GM23248 (cell line): ENCODE results near the gene TCAF1. TPM values are rescaled to one million over a fixed set of nuclear protein-coding genes. Genes with fewer than 3 reads are reported as not detected.
"Not testable (repeated sequence)": the region's sequence is repeated elsewhere in the genome, so short reads cannot be mapped to it uniquely, and the experiment has no call there.

Experiments used
- DNase-seq: peaks from one replicate; pipeline ENCODE4 v3.0.0-alpha.2; 2015
- H2AFZ ChIP-seq: fragments of 200-600 bp; sonication (generic); 2 replicates; pipeline ENCODE4 v1.6.1; 2016; ENCODE audit warnings: antibody characterized with exemption
- H3F3A ChIP-seq: fragments of 200-600 bp; sonication (generic); 2 replicates; pipeline ENCODE4 v1.6.1; 2016; ENCODE audit warnings: mild to moderate bottlenecking, antibody characterized with exemption, mixed run types; ENCODE audit not compliant: insufficient read depth
- H3K27ac ChIP-seq: fragments of 200-600 bp; sonication (generic); 2 replicates; pipeline ENCODE4 v1.5.1; 2016; ENCODE audit warnings: mild to moderate bottlenecking
- H3K27me3 ChIP-seq: fragments of 200-600 bp; sonication (generic); replicated peaks from 2 replicates; pipeline ENCODE4 v1.6.1; 2016; ENCODE audit warnings: mild to moderate bottlenecking; ENCODE audit not compliant: insufficient read depth
- H3K36me3 ChIP-seq: fragments of 200-600 bp; sonication (generic); 2 replicates; pipeline ENCODE4 v1.6.1; 2016; ENCODE audit warnings: low read depth, mild to moderate bottlenecking
- H3K4me1 ChIP-seq: fragments of 200-600 bp; sonication (generic); 2 replicates; pipeline ENCODE4 v1.6.1; 2016; ENCODE audit warnings: mild to moderate bottlenecking; ENCODE audit not compliant: insufficient read depth
- H3K4me2 ChIP-seq: fragments of 200-600 bp; sonication (generic); one replicate; pipeline ENCODE4 v1.6.1; 2016; ENCODE audit warnings: mild to moderate bottlenecking; ENCODE audit not compliant: unreplicated experiment
- H3K4me3 ChIP-seq: fragments of 200-600 bp; sonication (generic); 2 replicates; pipeline ENCODE4 v1.5.1; 2016; ENCODE audit warnings: mild to moderate bottlenecking
- H3K79me2 ChIP-seq: fragments of 200-600 bp; sonication (generic); 2 replicates; pipeline ENCODE4 v1.6.1; 2016; ENCODE audit warnings: mild to moderate bottlenecking; ENCODE audit not compliant: insufficient read depth
- H3K9ac ChIP-seq: fragments of 200-600 bp; sonication (generic); 2 replicates; pipeline ENCODE4 v1.6.1; 2016; ENCODE audit warnings: mild to moderate bottlenecking
- H3K9me2 ChIP-seq: fragments of 200-600 bp; sonication (generic); 2 replicates; pipeline ENCODE4 v1.6.1; 2016; ENCODE audit warnings: mixed run types, mild to moderate bottlenecking, moderate library complexity; ENCODE audit not compliant: insufficient read depth
- H3K9me3 ChIP-seq: fragments of 200-600 bp; sonication (generic); one replicate; pipeline ENCODE4 v1.6.1; 2017; ENCODE audit warnings: low read depth
- H4K20me1 ChIP-seq: fragments of 200-600 bp; sonication (generic); 2 replicates; pipeline ENCODE4 v1.6.0; 2016; ENCODE audit not compliant: insufficient read depth
- EZH2 ChIP-seq: fragments of 200-600 bp; sonication (generic); IDR thresholded peaks from 2 replicates; pipeline ENCODE4 v1.6.1; 2018; ENCODE audit warnings: antibody characterized with exemption, mild to moderate bottlenecking; ENCODE audit not compliant: insufficient read depth, poor library complexity, severe bottlenecking
- EZH2phosphoT487 ChIP-seq: fragments of 200-600 bp; sonication (generic); IDR thresholded peaks from 2 replicates; pipeline ENCODE4 v1.6.1; 2018; ENCODE audit warnings: antibody characterized with exemption, moderate library complexity, mild to moderate bottlenecking, low read depth; ENCODE audit not compliant: insufficient read depth
- WGBS, 2 experiments: methylation state at CpG; one replicate each; pipeline ENCODE4 v1.1.6; 2015 to 2017; ENCODE audit warnings: low lambda C conversion rate in 2 of 2, low coverage in 1 of 2; ENCODE audit errors: missing lambda C conversion rate in 2 of 2; 5-methylcytosine and 5-hydroxymethylcytosine counted together
- in situ Hi-C: fragments of 300-500 bp; cut with MboI; formaldehyde crosslinking; loops from 2 replicates; pipeline ENCODE4 v1.15.0; 2020
- polyA plus RNA-seq: library from polyadenylated mRNA; unstranded; fragments of >200 nt; fragmentation: Nextera tagmentation; extraction: Ambion mirVana; gene quantifications from 2 replicates; pipeline ENCODE4 v1.2.1, GENCODE V29; 2016
- total RNA-seq: library from RNA; depleted of rRNA; stranded (reverse); fragments of >200 nt; shearing (Covaris generic); gene quantifications from 2 replicates; pipeline ENCODE4 v1.2.3, GENCODE V29; 2014

Gene TCAF1
- total and polyA plus RNA-seq, 2 experiments from 2014 or later = 46.5 to 82.9 TPM

DNA sequence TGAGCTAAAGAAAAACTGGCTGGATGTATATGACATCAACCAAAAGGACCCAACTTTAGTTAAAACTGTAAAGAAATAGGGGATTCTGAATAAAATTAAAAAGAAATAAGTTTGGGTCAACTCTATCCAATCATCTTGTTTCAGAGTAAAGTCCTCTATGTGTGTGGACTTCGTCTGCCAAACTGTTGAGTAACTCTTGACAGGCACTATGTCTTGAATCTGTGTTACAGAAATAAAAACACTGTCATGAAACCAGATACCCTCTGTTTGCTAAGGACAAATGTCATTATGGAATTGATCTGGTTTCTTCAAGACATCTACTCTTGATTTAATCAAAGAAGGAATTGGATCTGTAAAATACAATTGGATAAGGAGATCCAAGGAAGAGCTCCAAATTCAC is 46.5 kb downstream of the TCAF1 start:
- DNase-seq, H3K4me1 ChIP-seq, in situ Hi-C loops, H3K9me2 ChIP-seq, H3K9ac ChIP-seq, H3F3A ChIP-seq, H2AFZ ChIP-seq, H3K27me3 ChIP-seq, H3K27ac ChIP-seq, H4K20me1 ChIP-seq, H3K4me2 ChIP-seq, H3K36me3 ChIP-seq, H3K79me2 ChIP-seq, H3K9me3 ChIP-seq, H3K4me3 ChIP-seq: not testable (repeated sequence)
- WGBS, 2 experiments = no CpG with 5 or more reads among the region's 1 CpG

DNA sequence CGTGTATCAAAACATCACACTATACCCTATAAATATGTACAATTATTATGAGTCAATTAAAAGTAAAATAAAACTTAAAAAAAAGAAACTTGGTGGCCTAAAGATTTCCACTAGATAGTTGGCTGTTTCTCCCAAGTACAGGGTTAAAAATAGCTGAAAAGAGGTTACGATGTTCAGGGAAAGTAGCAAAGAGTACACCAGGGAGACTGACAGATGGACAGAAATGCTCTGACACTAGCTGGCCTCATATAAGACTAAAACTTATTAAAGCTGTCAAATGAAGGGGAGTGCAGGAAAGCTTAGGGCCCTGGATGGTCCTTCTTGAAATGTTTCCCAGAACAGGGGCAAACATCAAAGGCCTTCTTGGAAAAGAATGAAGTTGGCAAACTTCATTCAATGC is 51.3 kb downstream of the TCAF1 start:
- Histone ChIP-seq H3K9me2 (no peaks in the 10 kb centered on the region), H3K9me3 (no peaks in the 10 kb centered on the region), H3K79me2 (no peaks in the 10 kb centered on the region), H4K20me1 (no peaks in the 10 kb centered on the region), H3K27me3 (no peaks in the 10 kb centered on the region), H3K9ac (no peak overlapping the region), H3F3A (no peaks in the 10 kb centered on the region), H3K27ac (no peak overlapping the region), H3K4me2 (no peak overlapping the region), H3K36me3 (peaks cover 13% of the 10 kb centered on the region; the same call in 1 of the 2 replicates), H2AFZ (no peak overlapping the region), H3K4me3 (no peak overlapping the region), H3K4me1 (no peaks in the 10 kb centered on the region)
- no peak for TF ChIP-seq EZH2phosphoT487
- TF ChIP-seq EZH2 = no peak
- in situ Hi-C loops = no loop called here
- no peak for DNase-seq
- 68 to 73% methylated on average over 2 of the region's 2 CpGs for WGBS, 2 experiments

DNA sequence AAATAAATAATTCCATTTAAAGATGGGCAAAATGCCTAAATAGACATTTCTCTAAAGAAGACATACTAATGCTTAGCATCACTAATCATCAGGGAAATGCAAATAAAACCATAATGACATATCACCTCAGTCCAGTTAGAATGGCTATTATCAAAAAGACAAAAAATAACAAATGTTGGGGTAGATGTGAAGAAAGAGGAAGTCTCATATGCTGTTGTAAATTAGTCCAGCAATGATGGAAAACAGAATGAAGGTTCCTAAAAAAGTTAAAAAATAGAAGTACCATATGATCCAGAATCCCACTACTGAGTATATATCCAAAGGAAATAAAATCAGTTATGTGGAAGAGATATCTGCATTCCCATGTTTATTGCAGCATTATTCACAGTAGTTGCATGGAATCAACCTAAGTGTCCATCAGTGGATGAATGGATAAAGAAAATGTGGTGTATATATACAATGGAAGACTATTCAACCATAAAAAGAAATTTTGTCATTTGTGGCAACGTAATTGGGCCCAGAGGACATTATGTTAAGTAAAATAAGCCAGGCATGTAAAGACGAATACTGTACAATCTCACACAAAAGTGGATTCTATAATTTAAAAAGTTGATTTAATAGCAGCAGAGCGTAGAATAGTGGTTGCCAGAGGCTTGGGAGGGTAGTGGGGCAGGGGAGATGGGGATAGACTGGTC is 52.0 kb downstream of the TCAF1 start:
- H3K4me3 ChIP-seq = no peak overlapping the region
- H3K36me3 ChIP-seq = peaks cover 13% of the 10 kb centered on the region; the same call in 1 of the 2 replicates
- H3K27ac ChIP-seq = no peak overlapping the region
- H3K9me2 ChIP-seq = no peaks in the 10 kb centered on the region
- in situ Hi-C loops = no loop called here
- H2AFZ ChIP-seq = no peak overlapping the region
- H4K20me1 ChIP-seq = no peaks in the 10 kb centered on the region
- TF ChIP-seq EZH2 (no peak), EZH2phosphoT487 (no peak)
- WGBS, 2 experiments = 67 to 71% methylated on average over 3 of the region's 3 CpGs
- H3K79me2 ChIP-seq = no peaks in the 10 kb centered on the region
- no peaks in the 10 kb centered on the region for H3F3A ChIP-seq
- no peak overlapping the region for H3K4me2 ChIP-seq
- H3K9ac ChIP-seq = no peak overlapping the region
- DNase-seq = no peak
- no peaks in the 10 kb centered on the region for H3K27me3 ChIP-seq
- no peaks in the 10 kb centered on the region for H3K4me1 ChIP-seq
- no peaks in the 10 kb centered on the region for H3K9me3 ChIP-seq

DNA sequence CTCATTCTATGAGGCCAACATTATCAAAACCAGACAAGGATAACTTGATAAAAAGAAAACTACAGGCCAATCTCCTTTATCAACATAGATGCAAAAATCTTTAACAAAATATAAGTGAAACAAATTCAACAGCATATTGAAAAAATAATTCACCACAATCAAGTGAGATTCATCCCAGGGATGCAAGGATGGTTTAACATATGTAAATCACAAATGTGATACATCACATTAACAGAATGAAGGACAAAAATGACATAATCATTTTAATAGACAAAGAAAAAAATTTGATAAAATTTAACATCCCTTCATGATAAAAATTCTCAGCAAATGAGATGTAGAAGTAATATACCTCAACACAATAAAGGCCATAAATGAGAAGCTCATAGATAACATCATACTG is 53.8 kb downstream of the TCAF1 start:
- no peaks in the 10 kb centered on the region for H3K4me1 ChIP-seq
- no peak overlapping the region for H3K27ac ChIP-seq
- H3K9ac ChIP-seq = no peak overlapping the region
- no peaks in the 10 kb centered on the region for H3K79me2 ChIP-seq
- H3K9me3 ChIP-seq = no peaks in the 10 kb centered on the region
- no peak overlapping the region for H3K4me2 ChIP-seq
- H3K27me3 ChIP-seq = no peaks in the 10 kb centered on the region
- in situ Hi-C loops = no loop called here
- no peak overlapping the region for H3K4me3 ChIP-seq
- no peaks in the 10 kb centered on the region for H3K9me2 ChIP-seq
- no peak overlapping the region for H2AFZ ChIP-seq
- DNase-seq = no peak
- H4K20me1 ChIP-seq = no peaks in the 10 kb centered on the region
- no peak for TF ChIP-seq EZH2
- TF ChIP-seq EZH2phosphoT487 = no peak
- H3F3A ChIP-seq = no peaks in the 10 kb centered on the region
- peaks cover 13% of the 10 kb centered on the region; the same call in 1 of the 2 replicates for H3K36me3 ChIP-seq

DNA sequence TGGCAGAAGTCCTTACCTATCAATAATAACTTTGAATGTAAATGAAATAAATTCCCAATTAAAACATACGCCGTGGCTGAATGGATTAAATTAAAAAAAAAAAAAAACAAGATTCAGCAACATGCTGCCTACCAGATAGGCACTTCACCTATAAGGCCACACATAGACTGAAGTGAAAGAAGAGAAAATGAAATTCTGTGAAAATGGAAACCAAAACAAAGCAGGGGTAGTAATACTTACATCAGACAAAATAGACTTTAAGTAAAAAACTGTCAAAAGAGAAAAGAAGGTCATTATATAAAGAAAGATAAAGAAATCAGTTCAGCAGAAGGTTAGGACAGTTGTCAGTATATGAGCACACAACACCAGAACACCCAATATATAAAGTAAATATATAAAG is 55.3 kb downstream of the TCAF1 start:
- no peaks in the 10 kb centered on the region for H3K27me3 ChIP-seq
- H4K20me1 ChIP-seq = no peaks in the 10 kb centered on the region
- H3K9me2 ChIP-seq = no peaks in the 10 kb centered on the region
- no peak for DNase-seq
- H3K9ac ChIP-seq = no peak overlapping the region
- TF ChIP-seq EZH2phosphoT487 (no peak), EZH2 (no peak)
- no peak overlapping the region for H2AFZ ChIP-seq
- no peak overlapping the region for H3K27ac ChIP-seq
- peaks cover 13% of the 10 kb centered on the region; the same call in 1 of the 2 replicates for H3K36me3 ChIP-seq
- H3K4me1 ChIP-seq = no peaks in the 10 kb centered on the region
- no peak overlapping the region for H3K4me2 ChIP-seq
- no peak overlapping the region for H3K4me3 ChIP-seq
- H3F3A ChIP-seq = no peaks in the 10 kb centered on the region
- in situ Hi-C loops = no loop called here
- no peaks in the 10 kb centered on the region for H3K79me2 ChIP-seq
- no peaks in the 10 kb centered on the region for H3K9me3 ChIP-seq
- WGBS, 2 experiments = 75 to 88% methylated on average over 2 of the region's 2 CpGs

DNA sequence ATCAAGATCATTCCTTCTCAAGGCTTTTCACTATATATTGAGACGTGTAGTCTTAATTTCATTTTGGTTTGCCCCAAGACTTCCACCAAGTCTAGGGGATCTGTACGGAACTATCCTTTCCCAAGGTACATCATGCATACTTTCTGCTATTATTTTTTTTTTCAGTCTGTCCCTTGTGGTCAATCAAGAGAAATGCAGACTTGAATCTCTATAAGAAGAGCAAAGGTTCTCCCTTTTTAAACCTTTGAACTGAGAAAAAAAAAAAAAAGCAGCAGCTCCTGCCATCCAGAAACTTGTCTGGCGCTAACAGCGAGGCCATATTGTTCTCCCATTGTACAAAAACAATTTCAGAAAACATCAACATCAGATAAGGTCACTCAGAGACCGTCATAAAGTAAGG is 60.3 kb downstream of the TCAF1 start:
- H3K27ac ChIP-seq, H3K27me3 ChIP-seq, H2AFZ ChIP-seq, H3K79me2 ChIP-seq, H3K4me1 ChIP-seq, H3F3A ChIP-seq, H3K4me3 ChIP-seq, H3K9me3 ChIP-seq, H3K36me3 ChIP-seq, in situ Hi-C loops, H4K20me1 ChIP-seq, H3K4me2 ChIP-seq, H3K9me2 ChIP-seq, H3K9ac ChIP-seq: not testable (repeated sequence)
- peak; percentile 10 for DNase-seq
- 89 to 100% methylated on average over 1 to 3 of the region's 5 CpGs for WGBS, 2 experiments

DNA sequence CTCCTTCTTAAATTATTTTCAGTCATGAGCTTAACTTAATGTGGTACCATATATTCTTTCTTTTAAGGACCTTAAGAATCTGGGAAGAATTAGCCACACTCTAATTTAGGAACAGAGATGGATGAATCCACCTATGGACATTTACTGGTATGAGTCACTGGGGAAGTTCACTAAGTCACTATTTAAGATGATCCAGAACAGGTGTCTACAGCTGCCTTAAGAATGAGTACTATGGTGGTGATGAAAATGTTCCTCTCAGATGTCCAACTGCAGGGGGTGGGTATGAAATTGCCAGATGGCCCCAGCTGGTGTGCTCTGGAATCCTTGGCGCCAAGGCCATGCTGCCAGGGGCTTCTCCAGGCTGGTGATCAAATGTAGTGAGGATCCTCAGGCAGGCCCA is 61.9 kb downstream of the TCAF1 start:
- WGBS, 2 experiments = no CpG with 5 or more reads among the region's 1 CpG
- H3F3A ChIP-seq, H3K9me3 ChIP-seq, H3K4me1 ChIP-seq, H3K27me3 ChIP-seq, DNase-seq, H3K9ac ChIP-seq, H4K20me1 ChIP-seq, H3K27ac ChIP-seq, H3K4me3 ChIP-seq, H2AFZ ChIP-seq, H3K36me3 ChIP-seq, in situ Hi-C loops, H3K4me2 ChIP-seq, H3K9me2 ChIP-seq, H3K79me2 ChIP-seq: not testable (repeated sequence)
